ENCODE data around the gene RSF1.

Gene RSF1

GRCh38 chr11:77687088-77687487 lies 133.4 kb downstream of the RSF1 start:
- H3K9me3 ChIP-seq (ENCODE audit: severe bottlenecking): no peaks in the 10 kb centered on the region
- TF ChIP-seq, protein P1, sequence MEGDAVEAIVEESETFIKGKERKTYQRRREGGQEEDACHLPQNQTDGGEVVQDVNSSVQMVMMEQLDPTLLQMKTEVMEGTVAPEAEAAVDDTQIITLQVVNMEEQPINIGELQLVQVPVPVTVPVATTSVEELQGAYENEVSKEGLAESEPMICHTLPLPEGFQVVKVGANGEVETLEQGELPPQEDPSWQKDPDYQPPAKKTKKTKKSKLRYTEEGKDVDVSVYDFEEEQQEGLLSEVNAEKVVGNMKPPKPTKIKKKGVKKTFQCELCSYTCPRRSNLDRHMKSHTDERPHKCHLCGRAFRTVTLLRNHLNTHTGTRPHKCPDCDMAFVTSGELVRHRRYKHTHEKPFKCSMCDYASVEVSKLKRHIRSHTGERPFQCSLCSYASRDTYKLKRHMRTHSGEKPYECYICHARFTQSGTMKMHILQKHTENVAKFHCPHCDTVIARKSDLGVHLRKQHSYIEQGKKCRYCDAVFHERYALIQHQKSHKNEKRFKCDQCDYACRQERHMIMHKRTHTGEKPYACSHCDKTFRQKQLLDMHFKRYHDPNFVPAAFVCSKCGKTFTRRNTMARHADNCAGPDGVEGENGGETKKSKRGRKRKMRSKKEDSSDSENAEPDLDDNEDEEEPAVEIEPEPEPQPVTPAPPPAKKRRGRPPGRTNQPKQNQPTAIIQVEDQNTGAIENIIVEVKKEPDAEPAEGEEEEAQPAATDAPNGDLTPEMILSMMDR (IDR thresholded peaks at IDR 0.05; ENCODE audit: poor library complexity, severe bottlenecking): no peak
- no peaks in the 10 kb centered on the region for H3K27me3 ChIP-seq (ENCODE audit: insufficient read depth, poor library complexity, severe bottlenecking)
- no peak for DNase-seq (ENCODE audit: low spot score)
- H3K36me3 ChIP-seq (ENCODE audit: low read depth): peaks cover 67% of the 10 kb centered on the region
- no peak for ATAC-seq (ENCODE audit: low read depth)
- no peak overlapping the region for H3K4me3 ChIP-seq (ENCODE audit: severe bottlenecking)
- H3K27ac ChIP-seq (ENCODE audit: poor library complexity, severe bottlenecking): no peak overlapping the region
- no peaks in the 10 kb centered on the region for H3K4me1 ChIP-seq (ENCODE audit: insufficient read depth, poor library complexity, severe bottlenecking)

DNA sequence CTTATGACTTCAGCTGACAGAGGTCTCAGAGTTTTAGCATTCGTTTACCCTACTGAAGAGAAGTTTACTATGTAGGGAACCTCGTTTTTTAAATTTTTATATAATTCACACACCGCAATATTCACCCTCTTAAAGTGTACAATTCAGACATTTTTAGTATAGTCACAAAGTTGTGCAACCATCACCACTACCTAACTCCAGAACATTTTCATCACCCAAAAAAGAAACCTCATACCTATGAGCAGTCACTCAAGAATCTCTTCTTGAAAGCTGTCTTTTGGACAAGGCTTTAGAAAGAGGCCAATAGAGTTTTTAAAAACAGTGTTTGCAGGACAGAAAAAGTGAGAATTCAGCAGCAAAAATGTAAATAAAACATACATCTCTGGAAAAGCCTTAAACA lies 143.4 kb downstream of the RSF1 start:
- Histone ChIP-seq H3K4me1 (ENCODE audit: insufficient read depth, poor library complexity, severe bottlenecking) (no peaks in the 10 kb centered on the region), H3K27me3 (ENCODE audit: insufficient read depth, poor library complexity, severe bottlenecking) (no peaks in the 10 kb centered on the region), H3K9me3 (ENCODE audit: severe bottlenecking) (no peaks in the 10 kb centered on the region), H3K36me3 (ENCODE audit: low read depth) (peaks cover 60% of the 10 kb centered on the region), H3K27ac (ENCODE audit: poor library complexity, severe bottlenecking) (no peak overlapping the region), H3K4me3 (ENCODE audit: severe bottlenecking) (no peak overlapping the region)
- TF ChIP-seq, protein P1 (IDR thresholded peaks at IDR 0.05; ENCODE audit: poor library complexity, severe bottlenecking): no peak
- DNase-seq (ENCODE audit: low spot score): no peak
- no peak for ATAC-seq (ENCODE audit: low read depth)

DNA sequence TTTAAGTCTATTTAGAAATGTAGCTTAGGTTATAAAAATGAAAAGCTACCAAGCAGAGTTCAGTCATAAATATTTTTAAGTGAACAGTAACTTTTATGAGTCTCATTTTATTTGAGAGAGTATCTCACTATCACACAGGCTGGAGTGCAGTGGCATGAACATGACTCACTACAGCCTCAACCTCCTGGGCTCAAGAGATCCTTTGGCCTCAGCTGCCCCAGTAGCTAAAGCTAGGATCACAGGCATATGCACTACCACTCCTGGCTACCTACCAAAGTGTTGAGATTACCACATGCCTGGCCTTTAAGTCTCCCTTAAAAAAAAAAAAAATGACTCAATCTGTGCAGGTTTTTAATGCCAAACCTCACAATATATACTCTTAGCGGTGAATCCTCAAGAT lies 148.3 kb downstream of the RSF1 start:
- Histone ChIP-seq H3K27ac (ENCODE audit: poor library complexity, severe bottlenecking) (no peak overlapping the region), H3K4me3 (ENCODE audit: severe bottlenecking) (no peak overlapping the region), H3K36me3 (ENCODE audit: low read depth) (peaks cover 86% of the 10 kb centered on the region), H3K9me3 (ENCODE audit: severe bottlenecking) (no peaks in the 10 kb centered on the region), H3K4me1 (ENCODE audit: insufficient read depth, poor library complexity, severe bottlenecking) (no peaks in the 10 kb centered on the region), H3K27me3 (ENCODE audit: insufficient read depth, poor library complexity, severe bottlenecking) (no peaks in the 10 kb centered on the region)
- TF ChIP-seq, protein P1 (IDR thresholded peaks at IDR 0.05; ENCODE audit: poor library complexity, severe bottlenecking): no peak
- no peak for ATAC-seq (ENCODE audit: low read depth)
- no peak for DNase-seq (ENCODE audit: low spot score)

GRCh38 chr11:77669848-77670511 lies 150.5 kb downstream of the RSF1 start:
- H3K9me3 ChIP-seq (ENCODE audit: severe bottlenecking): no peaks in the 10 kb centered on the region
- TF ChIP-seq, protein P1 (IDR thresholded peaks at IDR 0.05; ENCODE audit: poor library complexity, severe bottlenecking): no peak

GRCh38 chr11:77668760-77669159 lies 151.8 kb downstream of the RSF1 start:
- TF ChIP-seq, protein P1 (IDR thresholded peaks at IDR 0.05; ENCODE audit: poor library complexity, severe bottlenecking): no peak
- Histone ChIP-seq H3K4me1 (ENCODE audit: insufficient read depth, poor library complexity, severe bottlenecking) (no peaks in the 10 kb centered on the region), H3K4me3 (ENCODE audit: severe bottlenecking) (no peak overlapping the region), H3K27me3 (ENCODE audit: insufficient read depth, poor library complexity, severe bottlenecking) (no peaks in the 10 kb centered on the region), H3K27ac (ENCODE audit: poor library complexity, severe bottlenecking) (no peak overlapping the region), H3K9me3 (ENCODE audit: severe bottlenecking) (no peaks in the 10 kb centered on the region), H3K36me3 (ENCODE audit: low read depth) (peaks cover 71% of the 10 kb centered on the region)
- DNase-seq (ENCODE audit: low spot score) (no peak), ATAC-seq (ENCODE audit: low read depth) (no peak)

More at GRCh38 chr11:77669848-77670511, 150.5 kb downstream of the RSF1 start:
- Histone ChIP-seq H3K27ac (ENCODE audit: poor library complexity, severe bottlenecking) (no peak overlapping the region), H3K4me1 (ENCODE audit: insufficient read depth, poor library complexity, severe bottlenecking) (no peaks in the 10 kb centered on the region), H3K4me3 (ENCODE audit: severe bottlenecking) (no peak overlapping the region), H3K27me3 (ENCODE audit: insufficient read depth, poor library complexity, severe bottlenecking) (no peaks in the 10 kb centered on the region), H3K36me3 (ENCODE audit: low read depth) (peaks cover 83% of the 10 kb centered on the region)
- DNase-seq (ENCODE audit: low spot score): no peak
- ATAC-seq (ENCODE audit: low read depth): no peak
